HG03159 (cell line): Measurements from ENCODE around the gene TFDP2.
"Not testable (repeated sequence)": the region's sequence is repeated elsewhere in the genome, so short reads cannot be mapped to it uniquely, and the experiment has no call there.

Source experiments
- ATAC-seq: cut with Tn5 transposase; IDR thresholded peaks from one replicate; pipeline ENCODE4 v1.9.1; 2021; ENCODE audit warnings: mild to moderate bottlenecking, moderate library complexity; ENCODE audit not compliant: unreplicated experiment

The TFDP2 gene

GRCh38 chr3:142027300-142027699 is 122.0 kb downstream of the TFDP2 start:
- ATAC-seq = no peak

- no peak for ATAC-seq
These were observed 123.0 kb downstream of the TFDP2 start for GRCh38 chr3:142026333-142026732.

DNA sequence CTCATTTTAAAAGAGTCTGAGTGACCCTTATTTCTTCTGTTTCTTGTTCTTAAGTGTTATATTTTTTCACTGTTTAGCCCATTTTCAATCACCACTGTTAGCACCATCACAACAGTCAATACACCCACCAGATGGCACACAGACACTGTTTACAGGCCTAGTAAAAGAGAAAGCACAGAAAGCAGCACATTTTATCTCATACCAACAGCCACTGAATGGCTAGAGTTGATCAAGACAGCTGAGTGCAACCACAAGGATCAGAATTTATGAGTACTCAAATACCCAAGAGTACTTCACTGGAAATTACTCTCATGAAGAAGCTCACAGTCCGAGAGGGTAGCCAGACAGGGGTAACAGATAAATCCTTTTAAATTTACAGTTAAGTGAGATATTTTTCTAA is 127.0 kb downstream of the TFDP2 start:
- ATAC-seq = peak; percentile 84

GRCh38 chr3:142021127-142021526 is 128.2 kb downstream of the TFDP2 start:
- ATAC-seq = no peak

- ATAC-seq = peak; percentile 78
These were observed 129.5 kb downstream of the TFDP2 start for GRCh38 chr3:142019794-142020320.

DNA sequence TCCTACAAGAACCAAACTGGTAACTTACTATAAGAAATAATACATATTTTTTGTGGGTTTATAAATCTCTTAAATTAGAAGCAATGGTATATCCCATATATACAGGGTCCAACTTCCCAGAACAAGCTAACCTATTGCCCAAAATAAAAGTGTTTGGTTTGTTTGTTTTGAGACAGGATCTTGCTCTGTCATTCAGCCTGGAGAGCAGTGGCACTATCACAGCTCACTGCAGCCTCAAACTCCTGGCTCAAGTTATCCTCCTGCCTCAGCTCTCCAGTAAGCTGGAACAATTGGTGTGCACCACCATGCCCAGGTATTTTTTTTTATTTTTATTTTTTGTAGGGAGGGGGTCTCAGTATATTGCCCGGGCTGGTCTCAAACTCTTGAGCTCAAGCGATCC is 135.4 kb downstream of the TFDP2 start:
- ATAC-seq = no peak

GRCh38 chr3:142013326-142013980 is 135.9 kb downstream of the TFDP2 start:
- ATAC-seq = no peak

DNA sequence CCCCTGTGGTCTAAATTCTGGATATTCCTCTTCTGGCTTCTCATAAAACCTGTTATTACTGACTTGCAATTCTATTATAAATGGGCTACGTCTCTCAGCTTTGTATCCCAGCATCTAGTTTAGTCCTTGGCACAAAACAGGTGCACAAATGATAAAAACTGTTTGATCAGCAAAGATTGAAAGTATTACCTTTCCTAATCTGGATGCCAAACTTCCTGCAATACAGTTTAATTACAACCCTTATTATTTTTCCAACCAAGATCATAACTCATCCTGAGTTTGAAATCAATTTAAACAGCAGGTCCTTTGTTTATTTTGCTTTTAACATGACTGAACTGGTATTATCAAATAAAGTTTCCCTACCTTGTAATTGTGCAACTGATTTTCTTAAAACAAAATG is 140.3 kb downstream of the TFDP2 start:
- ATAC-seq = no peak

DNA sequence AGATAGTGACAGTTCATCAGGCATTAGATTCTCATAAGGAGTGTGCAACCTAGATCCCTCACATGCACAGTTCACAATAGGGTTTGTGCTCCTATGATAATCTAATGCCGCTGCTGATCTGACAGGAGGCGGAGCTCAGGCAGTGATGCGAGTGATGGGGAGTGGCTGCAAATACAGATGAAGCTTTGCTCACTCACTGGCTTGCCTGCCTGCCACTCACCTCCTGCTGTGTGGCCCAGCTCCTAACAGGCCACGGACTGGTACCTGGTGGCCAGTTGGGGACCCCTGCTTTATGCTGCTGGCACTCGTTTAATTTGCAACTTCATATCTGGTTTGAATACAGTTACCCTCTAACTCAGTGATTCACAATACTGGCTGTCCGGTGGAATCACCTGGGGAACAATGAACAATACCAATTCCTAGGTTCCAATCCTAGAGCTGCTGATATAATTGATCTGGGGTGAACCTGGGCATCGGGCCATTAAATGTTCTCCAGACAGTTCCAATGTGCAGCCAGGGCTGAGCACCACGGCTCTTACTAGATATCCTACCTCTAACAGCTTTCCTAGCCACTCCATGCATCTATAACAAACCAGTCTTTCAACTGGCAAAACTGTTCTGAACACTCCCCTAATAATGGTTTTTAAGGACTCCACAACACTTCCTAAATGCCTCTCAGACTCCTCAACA is 141.5 kb downstream of the TFDP2 start:
- ATAC-seq = no peak

GRCh38 chr3:142004957-142005356 is 144.4 kb downstream of the TFDP2 start:
- ATAC-seq = not testable (repeated sequence)

DNA sequence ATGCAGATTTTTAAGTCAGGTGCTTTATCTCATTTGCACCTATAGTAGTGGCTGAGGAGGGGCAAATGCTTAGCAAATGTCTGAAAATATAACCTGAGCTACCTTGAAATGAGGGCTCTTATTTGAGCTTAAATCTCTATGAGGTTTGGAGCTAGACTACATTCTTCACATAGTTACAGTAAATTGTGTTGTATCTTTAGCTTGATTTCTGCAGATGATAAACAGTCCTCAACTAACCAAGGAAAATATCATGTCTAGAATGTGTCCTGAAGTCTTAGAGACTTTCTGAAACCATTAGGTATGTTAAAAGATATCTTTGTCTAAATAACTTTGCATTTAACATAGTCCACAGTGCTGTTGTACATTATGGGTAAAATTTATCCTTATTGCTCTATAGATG is 145.3 kb downstream of the TFDP2 start:
- no peak for ATAC-seq

DNA sequence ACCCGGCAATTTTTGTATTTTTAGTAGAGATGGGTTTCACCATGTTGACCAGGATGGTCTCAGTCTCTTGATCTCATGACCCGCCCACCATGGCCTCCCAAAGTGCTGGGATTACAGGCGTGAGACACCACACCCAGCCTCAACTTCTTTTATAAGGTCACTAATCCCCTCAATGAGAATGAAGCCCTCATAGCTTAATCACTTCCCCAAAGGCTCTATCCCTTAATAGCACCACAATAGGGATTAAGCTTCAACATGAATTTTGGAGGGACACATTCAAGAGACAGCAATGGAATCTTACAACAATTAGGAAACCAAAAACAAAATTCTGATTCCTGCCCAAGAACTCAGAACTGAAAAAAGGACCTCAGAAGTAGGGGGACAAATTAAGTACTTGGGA is 146.1 kb downstream of the TFDP2 start:
- no peak for ATAC-seq

GRCh38 chr3:142000325-142000870 is 148.9 kb downstream of the TFDP2 start:
- ATAC-seq = no peak

- ATAC-seq = no peak
These were observed 150.6 kb downstream of the TFDP2 start for GRCh38 chr3:141998669-141999290.

DNA sequence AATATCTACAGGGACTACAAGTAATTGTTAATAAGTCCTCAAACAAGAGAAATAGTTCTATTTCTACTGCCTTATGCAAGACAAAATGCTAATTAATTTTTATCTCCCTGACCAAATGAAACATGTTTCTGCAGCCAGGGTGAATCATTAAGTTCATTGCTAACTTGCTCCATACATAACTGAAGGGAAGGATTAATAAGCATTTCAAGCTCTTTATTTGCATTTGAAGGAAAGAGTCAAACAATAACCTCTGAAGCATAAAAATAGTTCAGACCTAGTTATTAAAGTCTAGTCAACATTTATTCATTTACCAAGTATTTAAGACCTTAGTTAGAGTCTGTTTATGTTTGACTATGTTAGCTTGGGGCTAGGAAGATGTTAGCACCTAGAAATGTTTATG is 152.9 kb downstream of the TFDP2 start:
- ATAC-seq = no peak

DNA sequence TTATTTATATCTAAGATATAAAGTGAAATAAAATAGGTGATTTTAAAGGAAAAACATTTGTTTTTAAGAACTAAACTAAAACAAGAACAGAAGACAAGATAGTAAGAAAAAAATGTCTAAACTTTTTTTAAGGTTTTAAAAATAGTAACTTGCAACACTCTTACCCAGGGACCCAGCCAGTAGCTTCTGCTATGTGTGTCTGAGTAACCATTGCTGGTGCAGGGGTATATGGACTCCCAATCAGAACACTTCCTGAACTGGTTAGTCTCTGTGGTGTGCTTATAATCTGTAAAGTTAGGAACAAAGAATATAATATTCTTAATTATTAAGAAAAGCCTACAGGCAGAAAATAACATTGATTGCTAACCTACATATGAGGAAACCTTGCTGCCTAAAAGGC is 154.5 kb downstream of the TFDP2 start:
- ATAC-seq = no peak

DNA sequence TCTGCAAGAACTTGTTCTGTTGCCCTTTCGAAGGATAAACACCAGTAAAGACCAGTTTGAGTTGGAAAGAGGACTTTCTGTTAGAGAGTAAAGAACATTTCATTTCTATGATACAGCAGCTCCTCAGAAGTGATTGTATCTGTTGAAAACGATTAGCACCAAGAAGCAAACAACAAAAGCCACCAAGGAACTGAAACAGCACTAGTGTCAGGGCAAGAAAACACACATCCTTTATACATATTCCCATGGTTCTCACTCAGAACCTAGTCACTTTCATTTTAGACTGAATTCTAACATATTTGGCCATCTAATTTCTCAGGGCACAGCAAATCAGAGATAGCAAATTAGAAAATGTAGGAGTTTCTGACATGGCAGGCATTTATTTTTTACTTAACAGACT is 156.8 kb downstream of the TFDP2 start:
- peak; percentile 68 for ATAC-seq

- ATAC-seq = no peak
These were observed 162.7 kb downstream of the TFDP2 start for GRCh38 chr3:141986548-141987107.

DNA sequence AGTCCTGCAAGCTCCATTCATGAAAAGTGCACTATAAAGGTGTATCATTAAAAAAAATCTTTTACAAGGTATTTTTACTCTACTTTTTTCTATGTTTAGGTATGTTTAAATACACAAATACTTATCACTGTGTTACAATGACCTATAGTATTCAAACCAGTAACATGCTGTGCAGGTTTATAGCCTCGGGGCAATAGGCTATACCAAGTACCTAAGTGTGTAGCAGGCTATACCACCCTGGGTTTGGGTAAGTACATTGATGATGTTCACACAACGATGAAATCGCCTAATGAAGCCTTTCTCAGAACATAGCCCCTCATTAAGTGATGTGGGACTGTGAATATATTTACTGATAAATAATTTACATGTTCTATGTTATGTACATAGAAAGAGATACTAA is 168.3 kb downstream of the TFDP2 start:
- ATAC-seq = no peak

GRCh38 chr3:141979050-141979671 is 170.2 kb downstream of the TFDP2 start:
- ATAC-seq = no peak

- ATAC-seq = not testable (repeated sequence)
These were observed 174.6 kb downstream of the TFDP2 start for GRCh38 chr3:141974777-141975176.
